Left ventricle myocardium superior (tissue), 1 donor: ENCODE results near the gene CAGE1. TPM values are rescaled to one million over a fixed set of nuclear protein-coding genes. Genes with fewer than 3 reads are reported as not detected.
"Not testable (repeated sequence)": the region's sequence is repeated elsewhere in the genome, so short reads cannot be mapped to it uniquely, and the experiment has no call there.

Experiments used
- ATAC-seq: fragments of 200-7000 bp; cut with Tn5 transposase; one replicate; pipeline ENCODE4 v1.9.1; 2020; ENCODE audit warnings: mild to moderate bottlenecking, moderate library complexity
- DNase-seq: peaks from one replicate; pipeline ENCODE4 v3.0.0-alpha.2; 2020
- intact Hi-C: fragments of 100-400 bp; cut with micrococcal nuclease; formaldehyde crosslinking; loops from one replicate; pipeline ENCODE4 v1.11.0; 2022
- total RNA-seq: library from RNA; stranded (reverse); fragmentation: NEBNext Ultra II Directional; extraction: Animal tissue kit (Norgen Biotek cat#: 25700); gene quantifications from one replicate; pipeline ENCODE4 v1.2.1, GENCODE V29; 2021
- donor health status: DM: no; HTN: yes; CAD: no; lungs with severe emphysema.

Gene CAGE1
- total RNA-seq, 1 donor from 2014 or later = not detected

- intact Hi-C loops = loop anchor here (10.0 kb wide), 1 partner anchor 152 kb away; no protein-coding TSS in a partner anchor
- ATAC-seq = no peak
- DNase-seq = no peak
Measured at GRCh38 chr6:7413151-7413823, 23.7 kb upstream of the CAGE1 start.

- ATAC-seq (no peak), DNase-seq (no peak)
- intact Hi-C loops = loop anchor here (10.0 kb wide), 1 partner anchor 153 kb away; no protein-coding TSS in a partner anchor
Measured at GRCh38 chr6:7411328-7411727, 21.8 kb upstream of the CAGE1 start.

- intact Hi-C loops = loop anchor here (10.0 kb wide), 1 partner anchor 154 kb away; no protein-coding TSS in a partner anchor
- ATAC-seq (no peak), DNase-seq (no peak)
Measured at GRCh38 chr6:7410851-7411250, 21.3 kb upstream of the CAGE1 start.

- ATAC-seq = no peak
- intact Hi-C loops = loop anchor here (10.0 kb wide), 1 partner anchor 155 kb away; no protein-coding TSS in a partner anchor
- DNase-seq = no peak
Measured at GRCh38 chr6:7409740-7410139, 20.2 kb upstream of the CAGE1 start.

DNA sequence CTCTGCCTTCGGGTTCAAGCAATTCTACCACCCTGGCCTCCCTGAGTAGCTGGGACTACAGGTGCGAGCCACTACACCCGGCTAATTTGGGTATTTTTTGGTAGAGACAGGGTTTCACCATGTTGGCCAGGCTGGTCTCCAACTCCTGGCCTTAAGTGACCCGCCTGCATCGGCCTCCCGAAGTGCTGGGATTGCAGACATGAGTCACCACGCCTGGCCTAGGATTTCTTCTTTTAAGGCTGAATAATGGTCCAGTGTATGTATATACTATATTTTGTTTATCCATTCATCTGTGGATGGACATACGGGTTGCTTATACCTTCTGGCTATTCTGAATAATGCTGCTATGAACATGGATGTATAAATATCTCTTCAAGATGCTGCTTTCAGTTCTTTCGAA is 17.2 kb upstream of the CAGE1 start:
- intact Hi-C loops = no loop called here
- DNase-seq (no peak), ATAC-seq (no peak)

- DNase-seq (no peak), ATAC-seq (no peak)
- intact Hi-C loops = no loop called here
Measured at GRCh38 chr6:7404546-7404945, 15.0 kb upstream of the CAGE1 start.

DNA sequence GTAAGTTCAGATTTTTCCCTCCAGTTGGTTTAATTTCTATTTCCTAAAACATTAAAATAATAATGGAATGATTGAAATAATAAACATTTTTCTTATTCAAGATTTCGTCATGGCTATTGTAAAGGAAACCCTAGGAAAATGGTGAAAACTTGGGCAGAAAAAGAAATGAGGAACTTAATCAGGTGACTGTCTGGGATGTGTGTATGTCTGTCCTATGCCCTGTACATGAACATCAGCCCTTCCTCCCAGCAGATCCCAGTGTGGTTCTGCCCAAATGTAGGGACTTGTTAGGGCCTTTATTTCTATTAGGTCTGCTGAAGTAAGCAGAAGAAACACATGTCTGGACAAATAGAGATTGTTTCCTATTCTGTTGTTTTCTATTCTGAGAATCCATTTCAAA is 13.2 kb upstream of the CAGE1 start:
- peak; percentile 28 for ATAC-seq
- DNase-seq = no peak
- intact Hi-C loops = no loop called here

DNA sequence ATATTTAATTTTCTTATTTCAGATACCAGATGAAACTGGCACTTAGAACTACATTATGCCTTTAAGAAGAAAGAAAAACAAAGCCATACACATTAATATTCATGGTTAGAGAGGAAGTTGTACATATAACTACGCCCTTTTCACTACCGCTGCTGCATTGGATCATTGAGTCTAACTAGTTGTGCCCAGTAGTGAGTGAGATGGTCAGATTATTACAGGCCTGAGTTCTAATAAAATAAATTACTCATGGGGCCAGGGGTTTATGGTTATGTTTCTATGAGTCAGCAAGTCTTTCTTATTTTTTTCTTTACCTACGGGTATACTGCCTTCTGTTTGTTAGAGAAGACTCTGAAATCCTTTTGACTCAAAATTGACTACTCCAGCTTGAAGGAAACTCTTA is 11.5 kb upstream of the CAGE1 start:
- intact Hi-C loops = no loop called here
- no peak for ATAC-seq
- no peak for DNase-seq

GRCh38 chr6:7392402-7392801 is 2.9 kb upstream of the CAGE1 start:
- intact Hi-C loops = no loop called here
- ATAC-seq (no peak), DNase-seq (no peak)

DNA sequence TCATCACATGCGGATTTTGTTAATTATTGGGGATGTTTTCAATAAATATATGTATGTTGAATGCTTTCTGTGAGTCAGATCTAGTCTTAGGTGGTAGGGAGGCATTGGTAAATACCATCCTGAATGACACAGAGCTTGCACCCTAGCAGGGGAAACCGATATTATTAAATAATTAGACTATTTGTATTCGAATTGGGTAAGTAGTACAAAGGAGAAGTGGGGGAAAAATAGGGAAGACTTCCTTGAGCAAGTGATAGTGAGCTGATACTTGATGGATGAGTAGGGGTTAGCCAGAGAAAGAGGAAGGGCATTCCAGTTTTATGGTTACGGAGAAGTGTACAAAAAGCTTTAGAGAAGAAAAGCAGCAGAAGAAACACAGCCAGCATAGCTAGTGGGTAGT is 1.6 kb upstream of the CAGE1 start:
- ATAC-seq = no peak
- intact Hi-C loops = no loop called here

GRCh38 chr6:7390226-7390878 is 810 bp upstream of the CAGE1 start:
- DNase-seq (no peak), ATAC-seq (no peak)
- intact Hi-C loops = no loop called here

More for the DNA sequence above, 1.6 kb upstream of the CAGE1 start:
- no peak for DNase-seq

DNA sequence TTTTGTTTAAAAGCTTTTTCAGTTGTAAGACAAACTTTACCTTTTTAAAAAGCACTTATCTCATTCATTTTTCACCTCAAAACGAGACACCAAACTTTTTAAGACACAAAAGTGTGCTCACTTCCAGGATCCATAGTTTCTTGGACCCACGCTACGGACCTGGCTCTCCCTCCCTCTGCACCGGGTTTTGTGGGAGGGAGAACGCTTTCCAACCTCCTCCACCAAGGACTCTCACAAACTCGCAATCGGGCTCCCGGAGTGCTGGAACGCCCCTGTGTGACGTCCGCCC is 436 bp downstream of the CAGE1 start:
- no peak for DNase-seq
- intact Hi-C loops = loop anchor here (5.0 kb wide), 1 partner anchor 77 kb away; the partner anchor contains the start of gene SSR1
- ATAC-seq = peak; percentile 80

DNA sequence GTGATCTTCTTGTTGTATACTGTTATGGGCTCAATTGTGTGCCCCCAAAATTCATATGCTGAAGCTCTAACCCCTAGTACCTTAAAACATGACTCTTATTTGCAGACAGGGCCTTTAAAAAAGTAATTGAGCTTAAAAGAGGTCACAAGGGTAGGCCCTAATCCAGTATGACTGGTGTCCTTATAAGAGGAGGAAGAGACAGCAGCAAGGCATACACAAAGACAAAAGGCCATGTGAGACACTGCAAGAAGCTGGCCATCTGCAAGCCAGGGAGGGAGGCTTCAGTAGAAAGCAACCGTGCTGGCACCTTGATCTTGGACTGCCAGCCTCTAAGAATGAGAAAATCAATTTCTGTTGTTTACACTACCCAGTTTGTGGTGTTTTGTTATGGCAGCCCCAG is 8.4 kb downstream of the CAGE1 start:
- DNase-seq (no peak), ATAC-seq (no peak)
- intact Hi-C loops = no loop called here

- no peak for DNase-seq
- no peak for ATAC-seq
- intact Hi-C loops = no loop called here
Measured at GRCh38 chr6:7378740-7379139, 10.8 kb downstream of the CAGE1 start.

DNA sequence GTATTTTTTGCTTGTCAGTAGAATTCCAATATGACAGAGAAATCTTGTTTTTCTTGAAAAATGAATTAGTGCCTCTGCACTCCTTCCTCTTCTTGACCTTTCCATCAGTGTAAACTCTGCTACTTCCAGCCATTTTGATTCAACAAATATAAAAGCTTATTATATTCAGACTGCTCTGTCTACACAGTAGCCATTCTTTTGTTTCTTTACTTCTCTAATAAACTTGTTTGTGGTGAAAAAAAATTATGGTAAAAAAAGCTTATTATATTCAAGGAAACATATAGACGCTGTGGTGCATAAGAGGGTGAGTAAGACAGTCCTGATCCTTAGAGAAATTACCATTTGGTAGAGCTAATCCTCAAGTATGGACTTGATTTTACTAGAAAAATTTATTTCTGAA is 11.6 kb downstream of the CAGE1 start:
- intact Hi-C loops = no loop called here
- DNase-seq (no peak), ATAC-seq (no peak)

GRCh38 chr6:7373739-7374138 is 15.8 kb downstream of the CAGE1 start:
- intact Hi-C loops = no loop called here
- ATAC-seq (no peak), DNase-seq (no peak)

GRCh38 chr6:7367408-7367807 is 22.1 kb downstream of the CAGE1 start:
- intact Hi-C loops = no loop called here
- DNase-seq = no peak

DNA sequence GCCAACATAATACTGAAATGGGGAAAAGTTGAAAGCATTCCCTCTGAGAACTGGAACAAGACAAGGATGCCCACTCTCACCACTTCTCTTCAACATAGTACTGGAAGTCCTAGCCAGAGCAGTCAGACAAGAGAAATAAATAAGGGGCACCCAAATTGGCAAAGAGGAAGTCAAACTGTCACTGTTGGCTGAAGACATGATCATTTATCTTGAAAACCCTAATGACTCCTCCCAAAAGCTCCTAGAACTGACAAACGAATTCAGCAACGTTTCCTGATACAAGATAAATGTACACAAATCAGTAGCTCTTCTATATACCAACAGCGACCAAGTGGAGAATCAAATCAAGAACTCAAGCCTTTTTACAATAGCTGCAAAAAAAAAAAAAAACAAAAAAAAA is 37.6 kb downstream of the CAGE1 start:
- intact Hi-C loops, DNase-seq, ATAC-seq: not testable (repeated sequence)

More at GRCh38 chr6:7367408-7367807, 22.1 kb downstream of the CAGE1 start:
- ATAC-seq = no peak

DNA sequence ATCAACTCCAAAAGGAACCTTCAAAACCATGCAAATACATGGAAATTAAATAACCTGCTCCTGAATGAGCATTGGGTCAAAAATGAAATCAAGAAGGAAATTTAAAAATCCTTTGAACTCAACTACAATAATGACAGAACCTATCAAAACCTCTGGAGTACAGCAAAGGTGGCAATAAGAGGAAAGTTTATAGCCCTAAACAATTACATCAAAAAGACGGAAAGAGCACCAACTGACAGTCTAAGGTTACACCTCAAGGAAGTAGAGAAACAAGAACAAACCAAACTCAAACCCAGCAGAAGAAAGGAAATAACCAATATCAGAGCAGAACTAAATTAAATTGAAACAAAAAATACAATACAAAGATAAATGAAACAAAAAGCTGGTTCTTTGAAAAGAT is 39.0 kb downstream of the CAGE1 start:
- DNase-seq, ATAC-seq, intact Hi-C loops: not testable (repeated sequence)

- intact Hi-C loops, DNase-seq, ATAC-seq: not testable (repeated sequence)
Measured at GRCh38 chr6:7347551-7347997, 42.0 kb downstream of the CAGE1 start.
